Adrenal gland (tissue), 12 donors: Measurements from ENCODE around the gene RIMBP2. TPM values are rescaled to one million over a fixed set of nuclear protein-coding genes. Genes with fewer than 3 reads are reported as not detected.

Experiments used
- DNase-seq, 7 donors: peaks; one replicate each; pipeline ENCODE4 v3.0.0-alpha.2; 2019 to 2020
- H3K27ac ChIP-seq, 5 donors: fragments of 200-600 bp; sonication (generic) in 4 of 5; 1 replicate in 3 of 5; 2 replicates in 2 of 5; pipeline versions ENCODE4 v1.5.1 to v1.8.0; 2016 to 2020; ENCODE audit warnings: mild to moderate bottlenecking in 1 of 5
- H3K27me3 ChIP-seq: fragments of 200-600 bp; 2 replicates; pipeline ENCODE4 v1.8.0; 2021
- H3K36me3 ChIP-seq, 2 donors: fragments of 200-600 bp; replicated peaks in 1 of 2; 1 replicate in 1 of 2; 2 replicates in 1 of 2; pipeline versions ENCODE4 v1.5.1 to v1.8.0; 2018 to 2022
- H3K4me1 ChIP-seq, 2 donors: fragments of 200-600 bp; replicated peaks in 1 of 2; 1 replicate in 1 of 2; 2 replicates in 1 of 2; pipeline versions ENCODE4 v1.5.1 to v1.8.0; 2018 to 2021
- H3K4me3 ChIP-seq, 4 donors: fragments of 200-600 bp; sonication (generic) in 3 of 4; one replicate each; pipeline ENCODE4 v1.5.1; 2016 to 2018
- H3K9me3 ChIP-seq, 3 donors: fragments of 200-600 bp; sonication (generic) in 1 of 3; replicated peaks in 1 of 3; 1 replicate in 2 of 3; 2 replicates in 1 of 3; pipeline versions ENCODE4 v1.5.1 to v1.8.0; 2016 to 2021
- CTCF ChIP-seq, 6 experiments: fragments of 450-650 bp in 4 of 6; fragments of 200-600 bp in 2 of 6; sonication (generic) in 1 of 6; IDR thresholded peaks; 1 replicate in 5 of 6; 2 replicates in 1 of 6; pipeline versions ENCODE4 v1.5.1 to v1.8.0; 2016 to 2021; ENCODE audit warnings: antibody characterized with exemption in 6 of 6, mild to moderate bottlenecking in 2 of 6, moderate library complexity in 1 of 6
- POLR2A ChIP-seq, 2 donors: fragments of 450-650 bp; IDR thresholded peaks; one replicate each; pipeline ENCODE4 v1.6.1; 2017; ENCODE audit warnings: antibody characterized with exemption in 2 of 2, mild to moderate bottlenecking in 2 of 2, moderate library complexity in 1 of 2
- WGBS, 4 donors: extraction: QIAGEN DNeasy Blood & Tissue Kit in 2 of 4; methylation state at CpG; one replicate each; pipeline versions ENCODE4 v1.1.5 to v1.1.7; 2013 to 2017; 5-methylcytosine and 5-hydroxymethylcytosine counted together
- intact Hi-C, 2 donors: fragments of 100-400 bp; cut with DNase I; formaldehyde crosslinking; loops; one replicate each; pipeline versions ENCODE4 v1.14.1 to v1.15.0; 2022 to 2023
- polyA plus RNA-seq, 3 donors: library from polyadenylated mRNA; stranded (reverse); fragments of 200-250 nt in 2 of 3; fragments of 350-450 nt in 1 of 3; fragmentation: Illumina TruSeq in 1 of 3; extraction: RNeasy Lipid Tissue Mini Kit (QIAGEN cat#74804) in 1 of 3; gene quantifications; one replicate each; pipeline ENCODE4 v1.2.3, GENCODE V29; 2013 to 2014
- total RNA-seq, 9 donors: library from RNA; depleted of rRNA in 4 of 9; stranded (reverse); fragments of >200 nt in 4 of 9; fragments of 120-200 nt in 1 of 9; fragmentation: NEBNext Ultra II Directional in 1 of 9; extraction: Animal tissue kit (Norgen Biotek cat#: 25700) in 1 of 9; gene quantifications; one replicate each; pipeline versions ENCODE4 v1.1.0 to v1.2.4, GENCODE V29; 2013 to 2023
- donor health status: healthy with polysubstance abuse.
- donor health status: Bipolar disorder and iron deficiency.
- donor health status: DM: yes; HTN: yes; CAD: no.
- donor health status: DM: no; HTN: no; CAD: no.
- donor health status: DM: no; HTN: no; CAD: no.
- donor health status: DM: yes; HTN: yes; CAD: no.

The RIMBP2 gene
- total and polyA plus RNA-seq, 12 donors: 0.18 to 23.9 (median 6.3) TPM; not detected in 2

- no peaks in the 10 kb centered on the region for H3K27me3 ChIP-seq
- 72 to 82% (median 77%) methylated on average over 7 of the region's 7 CpGs for WGBS, 4 donors
- intact Hi-C loops: no loop called here
Observed at GRCh38 chr12:130608831-130609230, 107.3 kb downstream of the RIMBP2 start.

GRCh38 chr12:130608132-130608531 lies 108.0 kb downstream of the RIMBP2 start:
- no peak for TF ChIP-seq POLR2A (IDR thresholded peaks at IDR 0.05)
- TF ChIP-seq CTCF (IDR thresholded peaks at IDR 0.05): no peak
- Histone ChIP-seq H3K4me3 (no peak overlapping the region), H3K36me3 (no peaks in the 10 kb centered on the region), H3K27me3 (no peaks in the 10 kb centered on the region), H3K4me1 (no peaks in the 10 kb centered on the region), H3K27ac (no peak overlapping the region), H3K9me3 (no peaks in the 10 kb centered on the region)
- DNase-seq: peak in 1 of 7 donors; percentile 23
- WGBS, 4 donors: 51 to 62% (median 54%) methylated on average over 5 of the region's 5 CpGs
- intact Hi-C loops: no loop called here

More at GRCh38 chr12:130608831-130609230, 107.3 kb downstream of the RIMBP2 start:
- H3K27ac ChIP-seq: no peak overlapping the region
- H3K4me3 ChIP-seq: no peak overlapping the region
- TF ChIP-seq CTCF (IDR thresholded peaks at IDR 0.05) (no peak), POLR2A (IDR thresholded peaks at IDR 0.05) (no peak)
- no peaks in the 10 kb centered on the region for H3K36me3 ChIP-seq
- DNase-seq: peak in 1 of 7 donors; percentile 17
- no peaks in the 10 kb centered on the region for H3K4me1 ChIP-seq
- H3K9me3 ChIP-seq: no peaks in the 10 kb centered on the region

- no peak for TF ChIP-seq POLR2A (IDR thresholded peaks at IDR 0.05)
- no peak for TF ChIP-seq CTCF (IDR thresholded peaks at IDR 0.05)
- H3K27me3 ChIP-seq: no peaks in the 10 kb centered on the region
- no peaks in the 10 kb centered on the region for H3K4me1 ChIP-seq
- H3K27ac ChIP-seq: no peak overlapping the region
- no peak overlapping the region for H3K4me3 ChIP-seq
- intact Hi-C loops: no loop called here
- no peaks in the 10 kb centered on the region for H3K36me3 ChIP-seq
- peak in 1 of 7 donors; percentile 33 for DNase-seq
- WGBS, 4 donors: 86 to 88% (median 87%) methylated on average over 12 of the region's 12 CpGs
- no peaks in the 10 kb centered on the region for H3K9me3 ChIP-seq
Observed at GRCh38 chr12:130606231-130606630, 109.9 kb downstream of the RIMBP2 start.

GRCh38 chr12:130603396-130603965 lies 112.6 kb downstream of the RIMBP2 start:
- no peak overlapping the region for H3K27ac ChIP-seq
- intact Hi-C loops: no loop called here
- no peaks in the 10 kb centered on the region for H3K9me3 ChIP-seq
- H3K4me1 ChIP-seq: no peaks in the 10 kb centered on the region
- no peak overlapping the region for H3K4me3 ChIP-seq
- H3K27me3 ChIP-seq: no peaks in the 10 kb centered on the region
- TF ChIP-seq CTCF (IDR thresholded peaks at IDR 0.05) (no peak), POLR2A (IDR thresholded peaks at IDR 0.05) (no peak)
- DNase-seq: no peak
- WGBS, 4 donors: 70 to 78% (median 71%) methylated on average over 8 of the region's 8 CpGs
- no peaks in the 10 kb centered on the region for H3K36me3 ChIP-seq
